Peyer's patch (tissue), 4 donors: Measurements from ENCODE around the gene TTLL12.
A peak's percentile ranks its signal among the peaks of the same experiment; 100 is the strongest.

Experiments
- POLR2A ChIP-seq, 2 donors: fragments of 450-650 bp; IDR thresholded peaks; one replicate each; pipeline ENCODE4 v1.5.1; 2017; ENCODE audit warnings: antibody characterized with exemption in 2 of 2, mild to moderate bottlenecking in 2 of 2, moderate library complexity in 2 of 2
- TF ChIP-seq, protein P1 (sequence below), 6 experiments: fragments of 450-650 bp in 4 of 6; fragments of 200-600 bp in 2 of 6; sonication (generic) in 1 of 6; IDR thresholded peaks; one replicate each; pipeline ENCODE4 v1.5.1; 2017 to 2019; ENCODE audit warnings: antibody characterized with exemption in 6 of 6, mild to moderate bottlenecking in 3 of 6, moderate library complexity in 1 of 6

DNA sequence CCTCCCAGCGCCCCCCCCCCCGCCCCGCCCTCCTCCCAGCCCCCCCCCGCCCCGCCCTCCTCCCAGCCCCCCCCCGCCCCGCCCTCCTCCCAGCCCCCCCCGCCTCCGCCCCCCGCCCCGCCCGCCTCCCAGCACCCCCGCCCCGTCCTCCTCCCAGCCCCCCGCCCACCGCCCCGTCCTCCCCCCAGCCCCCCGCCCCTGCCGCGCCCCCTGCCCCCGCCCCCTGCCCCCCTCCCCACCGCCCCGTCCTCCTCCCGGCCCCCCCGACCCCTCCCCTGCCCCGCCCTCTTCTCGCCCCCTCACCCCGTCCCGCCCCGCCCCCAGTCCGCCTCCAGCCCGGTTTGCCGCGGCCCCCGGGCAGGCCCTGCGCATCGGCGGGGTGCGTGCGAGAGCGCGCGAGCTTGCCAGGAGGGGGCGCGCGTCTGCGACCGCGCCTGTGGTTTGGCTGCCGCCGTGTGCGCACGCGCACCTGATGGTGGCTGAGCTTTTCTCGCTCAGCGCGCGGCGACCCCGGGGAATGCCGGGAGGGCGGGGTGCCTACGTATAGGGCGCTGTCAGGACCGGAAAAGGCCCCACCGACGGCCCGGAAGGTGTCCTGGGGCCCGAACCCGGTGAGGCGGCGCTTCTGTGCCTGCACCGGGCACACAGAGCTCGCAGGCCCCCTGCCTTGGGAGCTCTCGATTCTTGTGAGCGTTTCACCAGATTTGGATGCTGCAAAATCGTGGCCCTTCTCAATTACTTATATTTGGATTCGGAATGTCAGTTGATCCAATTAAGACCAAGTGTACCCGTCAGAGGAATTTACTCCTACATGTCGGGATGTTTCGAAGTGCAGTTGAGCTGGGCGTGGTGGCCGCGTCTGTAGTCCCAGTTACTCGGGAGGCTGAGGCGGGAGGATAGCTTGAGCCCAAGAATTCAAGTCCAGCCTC, 501 bp upstream of the TTLL12 start:
- TF ChIP-seq, protein P1, sequence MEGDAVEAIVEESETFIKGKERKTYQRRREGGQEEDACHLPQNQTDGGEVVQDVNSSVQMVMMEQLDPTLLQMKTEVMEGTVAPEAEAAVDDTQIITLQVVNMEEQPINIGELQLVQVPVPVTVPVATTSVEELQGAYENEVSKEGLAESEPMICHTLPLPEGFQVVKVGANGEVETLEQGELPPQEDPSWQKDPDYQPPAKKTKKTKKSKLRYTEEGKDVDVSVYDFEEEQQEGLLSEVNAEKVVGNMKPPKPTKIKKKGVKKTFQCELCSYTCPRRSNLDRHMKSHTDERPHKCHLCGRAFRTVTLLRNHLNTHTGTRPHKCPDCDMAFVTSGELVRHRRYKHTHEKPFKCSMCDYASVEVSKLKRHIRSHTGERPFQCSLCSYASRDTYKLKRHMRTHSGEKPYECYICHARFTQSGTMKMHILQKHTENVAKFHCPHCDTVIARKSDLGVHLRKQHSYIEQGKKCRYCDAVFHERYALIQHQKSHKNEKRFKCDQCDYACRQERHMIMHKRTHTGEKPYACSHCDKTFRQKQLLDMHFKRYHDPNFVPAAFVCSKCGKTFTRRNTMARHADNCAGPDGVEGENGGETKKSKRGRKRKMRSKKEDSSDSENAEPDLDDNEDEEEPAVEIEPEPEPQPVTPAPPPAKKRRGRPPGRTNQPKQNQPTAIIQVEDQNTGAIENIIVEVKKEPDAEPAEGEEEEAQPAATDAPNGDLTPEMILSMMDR (IDR thresholded peaks at IDR 0.05), result peak; percentile 80 to 88 (median 86)
- peak; percentile 53 to 64 for TF ChIP-seq POLR2A (IDR thresholded peaks at IDR 0.05)
